H9 (cell line): ENCODE measurements around the gene POLN. TPM values are rescaled to one million over a fixed set of nuclear protein-coding genes. Genes with fewer than 3 reads are reported as not detected.

Experiments
- DNase-seq: peaks from one replicate; pipeline ENCODE4 v3.0.0-alpha.2; 2017
- H2AFZ ChIP-seq: one replicate; pipeline ENCODE4 v1.6.1; 2013; ENCODE audit warnings: mild to moderate bottlenecking, low read length, control low read depth, moderate library complexity
- H2AK5ac ChIP-seq: 2 replicates; pipeline ENCODE4 v1.6.1; 2013; ENCODE audit warnings: low read length, control low read depth, mixed read lengths; ENCODE audit not compliant: insufficient read length
- H2BK120ac ChIP-seq: one replicate; pipeline ENCODE4 v1.6.1; 2013; ENCODE audit warnings: low read depth, mild to moderate bottlenecking, low read length, control low read depth, inconsistent platforms; ENCODE audit not compliant: poor library complexity, severe bottlenecking
- H2BK12ac ChIP-seq: 2 replicates; pipeline ENCODE4 v1.6.1; 2013; ENCODE audit warnings: low read length, control low read depth, mixed read lengths, low read depth; ENCODE audit not compliant: insufficient read length
- H2BK15ac ChIP-seq: 2 replicates; pipeline ENCODE4 v1.6.1; 2013; ENCODE audit warnings: low read depth, low read length, control low read depth
- H2BK20ac ChIP-seq: one replicate; pipeline ENCODE4 v1.6.1; 2013; ENCODE audit warnings: low read depth, mild to moderate bottlenecking, low read length, control low read depth, inconsistent platforms; ENCODE audit not compliant: poor library complexity, severe bottlenecking
- H2BK5ac ChIP-seq: 2 replicates; pipeline ENCODE4 v1.6.1; 2013; ENCODE audit warnings: low read length, control low read depth, mixed read lengths; ENCODE audit not compliant: insufficient read length
- H3K14ac ChIP-seq: 2 replicates; pipeline ENCODE4 v1.6.1; 2013; ENCODE audit warnings: low read length, control low read depth; ENCODE audit not compliant: insufficient read depth
- H3K18ac ChIP-seq: 2 replicates; pipeline ENCODE4 v1.6.1; 2013; ENCODE audit warnings: low read depth, mild to moderate bottlenecking, mixed read lengths, low read length, control low read depth; ENCODE audit not compliant: insufficient read length
- H3K23ac ChIP-seq: 2 replicates; pipeline ENCODE4 v1.6.1; 2013; ENCODE audit warnings: low read length, control low read depth, mixed read lengths, low read depth; ENCODE audit not compliant: insufficient read length
- H3K23me2 ChIP-seq: 2 replicates; pipeline ENCODE4 v1.6.1; 2013; ENCODE audit warnings: low read depth, mild to moderate bottlenecking, mixed read lengths, low read length, control low read depth; ENCODE audit not compliant: insufficient read length, poor library complexity, severe bottlenecking
- H3K27ac ChIP-seq: 2 replicates; pipeline ENCODE4 v1.5.1; 2013; ENCODE audit warnings: low read length, control low read depth, mixed read lengths, low read depth; ENCODE audit not compliant: insufficient read length
- H3K27me3 ChIP-seq: 2 replicates; pipeline ENCODE4 v1.6.1; 2013; ENCODE audit warnings: low read length, control low read depth, inconsistent platforms; ENCODE audit not compliant: insufficient read depth
- H3K4ac ChIP-seq: 2 replicates; pipeline ENCODE4 v1.6.1; 2013; ENCODE audit warnings: low read depth, mild to moderate bottlenecking, control low read depth, inconsistent platforms, low read length, moderate library complexity
- H3K4me1 ChIP-seq: 2 replicates; pipeline ENCODE4 v1.6.1; 2013; ENCODE audit warnings: low read length, control low read depth, inconsistent platforms; ENCODE audit not compliant: insufficient read depth
- H3K4me2 ChIP-seq: 2 replicates; pipeline ENCODE4 v1.6.1; 2013; ENCODE audit warnings: low read length, control low read depth, mixed read lengths; ENCODE audit not compliant: insufficient read length, insufficient read depth
- H3K56ac ChIP-seq: 2 replicates; pipeline ENCODE4 v1.6.1; 2013; ENCODE audit warnings: low read depth, mild to moderate bottlenecking, mixed read lengths, low read length, control low read depth; ENCODE audit not compliant: insufficient read length
- H3K79me1 ChIP-seq: 2 replicates; pipeline ENCODE4 v1.6.1; 2013; ENCODE audit warnings: low read depth, mild to moderate bottlenecking, moderate library complexity, low read length, control low read depth, inconsistent platforms; ENCODE audit not compliant: insufficient read depth, poor library complexity, severe bottlenecking
- H3K79me2 ChIP-seq: 2 replicates; pipeline ENCODE4 v1.6.1; 2013; ENCODE audit warnings: low read length, control low read depth, inconsistent platforms; ENCODE audit not compliant: insufficient read depth
- H3K9ac ChIP-seq: 2 replicates; pipeline ENCODE4 v1.6.1; 2013; ENCODE audit warnings: low read length, control low read depth, mixed read lengths; ENCODE audit not compliant: insufficient read length; ENCODE audit errors: extremely low read depth
- H3K9me3 ChIP-seq: one replicate; pipeline ENCODE4 v1.6.1; 2013; ENCODE audit warnings: low read depth, low read length, inconsistent platforms; ENCODE audit not compliant: control insufficient read depth
- H3T11ph ChIP-seq: one replicate; pipeline ENCODE4 v1.6.1; 2013; ENCODE audit warnings: mild to moderate bottlenecking, low read length, control low read depth, inconsistent platforms
- H4K20me1 ChIP-seq: one replicate; pipeline ENCODE4 v1.6.1; 2013; ENCODE audit not compliant: control insufficient read depth, insufficient read length, insufficient read depth
- H4K5ac ChIP-seq: 2 replicates; pipeline ENCODE4 v1.6.1; 2013; ENCODE audit warnings: low read depth, mild to moderate bottlenecking, mixed read lengths, low read length, control low read depth; ENCODE audit not compliant: insufficient read length
- H4K8ac ChIP-seq: replicated peaks from 2 replicates; pipeline ENCODE4 v1.6.1; 2013; ENCODE audit warnings: low read length, control low read depth, mixed read lengths, low read depth; ENCODE audit not compliant: insufficient read length
- H4K91ac ChIP-seq: 2 replicates; pipeline ENCODE4 v1.6.1; 2013; ENCODE audit warnings: low read depth, mild to moderate bottlenecking, moderate library complexity, mixed read lengths, low read length, control low read depth; ENCODE audit not compliant: insufficient read length
- H3K27ac Mint-ChIP-seq, 3 experiments: 2 replicates in 2 of 3; 3 replicates in 1 of 3; pipeline ENCODE4 v1.8.0; 2020 to 2021; ENCODE audit warnings: mixed read lengths in 3 of 3, mild to moderate bottlenecking in 1 of 3, moderate library complexity in 1 of 3
- H3K27me3 Mint-ChIP-seq: 2 replicates; pipeline ENCODE4 v1.8.0; 2021; ENCODE audit warnings: low read depth, mild to moderate bottlenecking, moderate library complexity, mixed read lengths
- H3K36me3 Mint-ChIP-seq, 3 experiments: 2 replicates in 2 of 3; 3 replicates in 1 of 3; pipeline ENCODE4 v1.8.0; 2020 to 2021; ENCODE audit warnings: low read depth in 3 of 3, mixed read lengths in 3 of 3; ENCODE audit not compliant: insufficient read depth in 1 of 3
- H3K4me1 Mint-ChIP-seq, 2 experiments: 2 replicates each; pipeline ENCODE4 v1.8.0; 2020; ENCODE audit warnings: mixed read lengths in 2 of 2
- H3K4me3 Mint-ChIP-seq, 2 experiments: 2 replicates in 1 of 2; 3 replicates in 1 of 2; pipeline ENCODE4 v1.8.0; 2020 to 2021; ENCODE audit warnings: mild to moderate bottlenecking in 2 of 2, mixed read lengths in 2 of 2, moderate library complexity in 1 of 2
- H3K9me3 Mint-ChIP-seq, 2 experiments: 2 replicates in 1 of 2; 3 replicates in 1 of 2; pipeline ENCODE4 v1.8.0; 2020; ENCODE audit warnings: mild to moderate bottlenecking in 2 of 2, mixed read lengths in 2 of 2, moderate library complexity in 1 of 2
- CTCF ChIP-seq: fragments of 200-600 bp; sonication (generic); conservative IDR thresholded peaks from 3 replicates; pipeline ENCODE4 v1.8.0; 2021; ENCODE audit warnings: antibody characterized with exemption, mild to moderate bottlenecking
- WGBS: extraction: QIAGEN DNeasy Blood & Tissue Kit; methylation state at CpG from one replicate; pipeline ENCODE4 v1.1.7; 2013; ENCODE audit warnings: missing lambda C conversion rate, low lambda C conversion rate, mixed read lengths; ENCODE audit not compliant: insufficient read length; ENCODE audit errors: extremely low coverage; 5-methylcytosine and 5-hydroxymethylcytosine counted together
- total RNA-seq: library from RNA; stranded (reverse); gene quantifications from 2 replicates; pipeline ENCODE4 v1.2.1, GENCODE V29; 2021

POLN gene
- total RNA-seq, 1 experiment from 2014 or later, result 0.74 TPM

GRCh38 chr4:2288051-2288541 is 46.2 kb upstream of the POLN start:
- no peak overlapping the region for H2AFZ ChIP-seq
- H2BK15ac ChIP-seq, result no peak overlapping the region
- no peaks in the 10 kb centered on the region for H3K9me3 ChIP-seq
- TF ChIP-seq CTCF, result no peak
- H3K9ac ChIP-seq, result no peak overlapping the region
- H2AK5ac ChIP-seq, result no peak overlapping the region
- peak overlapping the region in 1 of 3 experiments; percentile 44; a peak in 1 of 7 replicates for H3K27ac Mint-ChIP-seq
- H2BK12ac ChIP-seq, result no peak overlapping the region
- DNase-seq, result peak; percentile 18
- H3K4me1 Mint-ChIP-seq, result peaks cover 4 to 15% of the 10 kb centered on the region in 2 experiments; a peak in 3 of 4 replicates
- no peak overlapping the region for H4K8ac ChIP-seq
- no peaks in the 10 kb centered on the region for H3K79me1 ChIP-seq
- H3K27me3 Mint-ChIP-seq, result no peaks in the 10 kb centered on the region; the same call in 1 of the 2 replicates
- peaks cover 0 to 2% of the 10 kb centered on the region in 2 experiments; a peak in 2 of 5 replicates for H3K9me3 Mint-ChIP-seq
- H3T11ph ChIP-seq, result no peak overlapping the region
- no peak overlapping the region for H2BK20ac ChIP-seq
- no peak overlapping the region for H4K5ac ChIP-seq
- H3K56ac ChIP-seq, result no peak overlapping the region
- no peak overlapping the region for H3K4ac ChIP-seq
- no peak overlapping the region for H2BK120ac ChIP-seq
- no CpG with 5 or more reads among the region's 10 CpGs for WGBS
- no peak overlapping the region for H3K23ac ChIP-seq
- no peaks in the 10 kb centered on the region for H3K27me3 ChIP-seq
- no peak overlapping the region; the same call in 1 of the 2 replicates for H3K14ac ChIP-seq
- H3K4me1 ChIP-seq, result no peaks in the 10 kb centered on the region; the same call in 1 of the 2 replicates
- H4K91ac ChIP-seq, result no peak overlapping the region
- no peak overlapping the region for H3K4me3 Mint-ChIP-seq
- no peaks in the 10 kb centered on the region for H3K23me2 ChIP-seq
- H3K27ac ChIP-seq, result no peak overlapping the region
- no peaks in the 10 kb centered on the region for H3K79me2 ChIP-seq
- H4K20me1 ChIP-seq, result no peaks in the 10 kb centered on the region
- no peak overlapping the region for H3K18ac ChIP-seq
- no peaks in the 10 kb centered on the region; a peak in 1 of 7 replicates for H3K36me3 Mint-ChIP-seq
- no peak overlapping the region for H3K4me2 ChIP-seq
- H2BK5ac ChIP-seq, result no peak overlapping the region
